ENCODE results near the gene RCAN2.

Gene RCAN2

GRCh38 chr6:46466570-46466969 lies 24.7 kb downstream of the RCAN2 start:
- Histone ChIP-seq H3K27me3 (replicated peaks; ENCODE audit: insufficient read depth, low read length) (no peaks in the 10 kb centered on the region), H3K4me3 (ENCODE audit: low read length) (no peak overlapping the region), H3K9me3 (replicated peaks; ENCODE audit: insufficient read depth, low read length) (no peaks in the 10 kb centered on the region), H3F3A (ENCODE audit: insufficient read depth, low read length) (no peaks in the 10 kb centered on the region), H4K20me1 (ENCODE audit: insufficient read depth, low read length) (no peaks in the 10 kb centered on the region), H2AFZ (ENCODE audit: low read length) (no peak overlapping the region), H3K9me2 (replicated peaks; ENCODE audit: insufficient read depth, low read length) (no peaks in the 10 kb centered on the region), H3K36me3 (replicated peaks; ENCODE audit: insufficient read depth, low read length) (no peaks in the 10 kb centered on the region), H3K9ac (ENCODE audit: low read length) (no peak overlapping the region), H3K27ac (ENCODE audit: low read length) (no peak overlapping the region), H3K4me2 (ENCODE audit: low read depth, low read length) (no peak overlapping the region), H3K4me1 (ENCODE audit: low read length) (no peaks in the 10 kb centered on the region), H3K79me2 (ENCODE audit: low read length) (no peaks in the 10 kb centered on the region)
- DNase-seq: no peak
- no peak for TF ChIP-seq EZH2phosphoT487 (IDR thresholded peaks at IDR 0.05; ENCODE audit: low read length)
- TF ChIP-seq EZH2 (optimal IDR thresholded peaks at IDR 0.05; ENCODE audit: low read depth, low read length): no peak
- no peak for TF ChIP-seq CTCF (IDR thresholded peaks at IDR 0.05; ENCODE audit: low read length)

DNA sequence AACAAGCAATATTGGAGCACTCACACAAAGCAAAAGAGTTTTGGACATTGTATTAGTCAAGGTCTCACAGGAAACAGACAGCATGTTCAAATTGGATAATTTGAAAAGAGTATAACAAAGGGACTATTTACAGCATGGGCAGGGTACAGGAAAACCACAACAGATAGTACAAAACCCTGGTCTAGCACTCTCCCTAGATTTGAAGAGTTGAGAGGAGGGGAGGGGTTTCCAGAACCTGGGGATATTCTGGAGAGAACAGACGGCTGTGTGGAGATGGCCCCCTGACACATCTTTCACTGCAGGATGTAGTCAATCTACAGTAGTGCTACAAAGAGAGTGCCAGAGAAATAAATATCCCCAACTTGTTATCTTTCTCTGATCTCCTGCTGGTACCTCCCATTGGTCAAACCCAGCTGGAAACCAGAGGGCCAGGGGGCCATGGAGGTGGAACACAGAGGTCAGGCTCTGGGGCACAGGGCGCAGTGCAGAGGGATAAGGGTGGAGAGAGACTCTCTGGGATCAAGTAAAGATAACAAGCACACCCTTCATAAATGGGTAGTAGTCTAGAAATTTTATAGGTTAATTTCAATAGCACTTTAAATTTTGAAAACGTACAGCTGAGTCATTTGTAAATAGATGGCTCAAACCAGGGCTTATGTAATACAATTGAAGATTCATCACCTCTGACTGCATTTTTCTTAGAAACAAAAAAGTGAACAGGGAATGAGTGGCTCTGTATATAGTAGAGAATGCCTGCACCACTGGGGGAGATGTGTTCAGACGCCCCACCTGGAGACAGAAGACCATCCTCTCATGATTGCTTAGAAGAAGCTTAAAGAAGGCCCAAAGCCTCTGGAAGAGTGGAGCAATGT lies 25.7 kb downstream of the RCAN2 start:
- no peaks in the 10 kb centered on the region for H3K36me3 ChIP-seq (replicated peaks; ENCODE audit: insufficient read depth, low read length)
- DNase-seq: no peak
- H3K4me3 ChIP-seq (ENCODE audit: low read length): no peak overlapping the region
- no peaks in the 10 kb centered on the region for H3K27me3 ChIP-seq (replicated peaks; ENCODE audit: insufficient read depth, low read length)
- H2AFZ ChIP-seq (ENCODE audit: low read length): no peak overlapping the region
- TF ChIP-seq EZH2phosphoT487 (IDR thresholded peaks at IDR 0.05; ENCODE audit: low read length) (no peak), CTCF (IDR thresholded peaks at IDR 0.05; ENCODE audit: low read length) (no peak), EZH2 (optimal IDR thresholded peaks at IDR 0.05; ENCODE audit: low read depth, low read length) (no peak)
- H3K79me2 ChIP-seq (ENCODE audit: low read length): no peaks in the 10 kb centered on the region
- H3K9ac ChIP-seq (ENCODE audit: low read length): no peak overlapping the region
- H3K27ac ChIP-seq (ENCODE audit: low read length): no peak overlapping the region
- no peaks in the 10 kb centered on the region for H3K9me2 ChIP-seq (replicated peaks; ENCODE audit: insufficient read depth, low read length)
- no peak overlapping the region for H3K4me2 ChIP-seq (ENCODE audit: low read depth, low read length)
- no peaks in the 10 kb centered on the region for H3F3A ChIP-seq (ENCODE audit: insufficient read depth, low read length)
- no peaks in the 10 kb centered on the region for H3K4me1 ChIP-seq (ENCODE audit: low read length)
- no peaks in the 10 kb centered on the region for H4K20me1 ChIP-seq (ENCODE audit: insufficient read depth, low read length)
- no peaks in the 10 kb centered on the region for H3K9me3 ChIP-seq (replicated peaks; ENCODE audit: insufficient read depth, low read length)

GRCh38 chr6:46456297-46456696 lies 35.0 kb downstream of the RCAN2 start:
- Histone ChIP-seq H3F3A (ENCODE audit: insufficient read depth, low read length) (no peaks in the 10 kb centered on the region), H3K4me1 (ENCODE audit: low read length) (no peaks in the 10 kb centered on the region), H3K79me2 (ENCODE audit: low read length) (no peaks in the 10 kb centered on the region), H3K4me2 (ENCODE audit: low read depth, low read length) (no peak overlapping the region), H3K9me3 (replicated peaks; ENCODE audit: insufficient read depth, low read length) (no peaks in the 10 kb centered on the region), H2AFZ (ENCODE audit: low read length) (no peak overlapping the region), H3K4me3 (ENCODE audit: low read length) (no peak overlapping the region), H3K9ac (ENCODE audit: low read length) (no peak overlapping the region), H4K20me1 (ENCODE audit: insufficient read depth, low read length) (no peaks in the 10 kb centered on the region), H3K36me3 (replicated peaks; ENCODE audit: insufficient read depth, low read length) (no peaks in the 10 kb centered on the region), H3K27me3 (replicated peaks; ENCODE audit: insufficient read depth, low read length) (no peaks in the 10 kb centered on the region), H3K9me2 (replicated peaks; ENCODE audit: insufficient read depth, low read length) (no peaks in the 10 kb centered on the region), H3K27ac (ENCODE audit: low read length) (no peak overlapping the region)
- no peak for DNase-seq
- TF ChIP-seq CTCF (IDR thresholded peaks at IDR 0.05; ENCODE audit: low read length) (no peak), EZH2phosphoT487 (IDR thresholded peaks at IDR 0.05; ENCODE audit: low read length) (no peak), EZH2 (optimal IDR thresholded peaks at IDR 0.05; ENCODE audit: low read depth, low read length) (no peak)
